Left ventricle myocardium inferior (tissue), 1 donor: ENCODE measurements around the gene HDAC9. TPM values are rescaled to one million over a fixed set of nuclear protein-coding genes. Genes with fewer than 3 reads are reported as not detected.

ENCODE experiments used
- DNase-seq: peaks from one replicate; pipeline ENCODE4 v3.0.0-alpha.2; 2020
- H3K27ac ChIP-seq: fragments of 200-600 bp; replicated peaks from 2 replicates; pipeline ENCODE4 v1.8.0; 2021
- H3K27me3 ChIP-seq: fragments of 200-600 bp; 2 replicates; pipeline ENCODE4 v1.8.0; 2021; ENCODE audit warnings: low read depth
- H3K36me3 ChIP-seq: fragments of 200-600 bp; 2 replicates; pipeline ENCODE4 v1.8.0; 2021
- H3K4me1 ChIP-seq: fragments of 200-600 bp; 2 replicates; pipeline ENCODE4 v1.8.0; 2021
- H3K4me3 ChIP-seq: fragments of 200-600 bp; 2 replicates; pipeline ENCODE4 v1.8.0; 2021; ENCODE audit warnings: mild to moderate bottlenecking, moderate library complexity
- H3K9me3 ChIP-seq: fragments of 200-600 bp; replicated peaks from 2 replicates; pipeline ENCODE4 v1.8.0; 2021
- CTCF ChIP-seq: fragments of 200-600 bp; IDR thresholded peaks from 2 replicates; pipeline ENCODE4 v1.8.0; 2021; ENCODE audit warnings: antibody characterized with exemption, mild to moderate bottlenecking, borderline replicate concordance
- intact Hi-C: fragments of 100-400 bp; cut with micrococcal nuclease; formaldehyde crosslinking; loops from one replicate; pipeline ENCODE4 v1.11.0; 2022
- total RNA-seq: library from RNA; stranded (reverse); fragmentation: NEBNext Ultra II Directional; extraction: Animal tissue kit (Norgen Biotek cat#: 25700); gene quantifications from one replicate; pipeline ENCODE4 v1.2.1, GENCODE V29; 2021
- donor health status: DM: no; HTN: yes; CAD: no; lungs with severe emphysema.

The HDAC9 gene
- total RNA-seq, 1 donor from 2014 or later = 39.6 TPM

- no peak for TF ChIP-seq CTCF
- Histone ChIP-seq H3K9me3 (no peaks in the 10 kb centered on the region), H3K36me3 (no peaks in the 10 kb centered on the region), H3K4me3 (no peak overlapping the region), H3K27ac (no peak overlapping the region), H3K27me3 (no peaks in the 10 kb centered on the region), H3K4me1 (peaks cover 16% of the 10 kb centered on the region)
- DNase-seq = no peak
- intact Hi-C loops = no loop called here
Measured at GRCh38 chr7:18671176-18671575, 175.6 kb downstream of the HDAC9 start.

- Histone ChIP-seq H3K9me3 (no peaks in the 10 kb centered on the region), H3K4me1 (no peaks in the 10 kb centered on the region), H3K4me3 (no peak overlapping the region), H3K36me3 (no peaks in the 10 kb centered on the region), H3K27ac (no peak overlapping the region), H3K27me3 (no peaks in the 10 kb centered on the region)
- DNase-seq = no peak
- TF ChIP-seq CTCF = no peak
- intact Hi-C loops = no loop called here
Measured at GRCh38 chr7:18675579-18675978, 180.0 kb downstream of the HDAC9 start.

GRCh38 chr7:18679261-18679660, 183.7 kb downstream of the HDAC9 start:
- DNase-seq = no peak
- H3K4me1 ChIP-seq = no peaks in the 10 kb centered on the region
- H3K27ac ChIP-seq = no peak overlapping the region
- H3K36me3 ChIP-seq = no peaks in the 10 kb centered on the region
- no peaks in the 10 kb centered on the region for H3K27me3 ChIP-seq
- TF ChIP-seq CTCF = no peak
- H3K9me3 ChIP-seq = no peaks in the 10 kb centered on the region
- H3K4me3 ChIP-seq = no peak overlapping the region
- intact Hi-C loops = no loop called here

GRCh38 chr7:18680576-18680975, 185.0 kb downstream of the HDAC9 start:
- no peak for TF ChIP-seq CTCF
- H3K4me1 ChIP-seq = no peaks in the 10 kb centered on the region
- H3K27ac ChIP-seq = no peak overlapping the region
- intact Hi-C loops = no loop called here
- H3K36me3 ChIP-seq = no peaks in the 10 kb centered on the region
- H3K4me3 ChIP-seq = no peak overlapping the region
- no peak for DNase-seq
- no peaks in the 10 kb centered on the region for H3K9me3 ChIP-seq
- H3K27me3 ChIP-seq = no peaks in the 10 kb centered on the region

- H3K27ac ChIP-seq = no peak overlapping the region
- no peaks in the 10 kb centered on the region for H3K27me3 ChIP-seq
- H3K4me3 ChIP-seq = no peak overlapping the region
- intact Hi-C loops = no loop called here
- H3K9me3 ChIP-seq = no peaks in the 10 kb centered on the region
- TF ChIP-seq CTCF = no peak
- no peaks in the 10 kb centered on the region for H3K4me1 ChIP-seq
- no peaks in the 10 kb centered on the region for H3K36me3 ChIP-seq
- no peak for DNase-seq
Measured at GRCh38 chr7:18684916-18685315, 189.4 kb downstream of the HDAC9 start.

GRCh38 chr7:18685971-18686370, 190.4 kb downstream of the HDAC9 start:
- Histone ChIP-seq H3K36me3 (no peaks in the 10 kb centered on the region), H3K4me1 (no peaks in the 10 kb centered on the region), H3K9me3 (no peaks in the 10 kb centered on the region), H3K4me3 (no peak overlapping the region), H3K27me3 (no peaks in the 10 kb centered on the region), H3K27ac (no peak overlapping the region)
- no peak for DNase-seq
- no peak for TF ChIP-seq CTCF
- intact Hi-C loops = no loop called here
